IMR-90 (cell line): ENCODE data around the gene MICB. TPM values are rescaled to one million over a fixed set of nuclear protein-coding genes. Genes with fewer than 3 reads are reported as not detected.

Source experiments
- ATAC-seq: fragments of 200-7000 bp; cut with Tn5 transposase; 2 replicates; pipeline ENCODE4 v1.9.1; 2020; ENCODE audit warnings: low read depth, mild to moderate bottlenecking, moderate library complexity
- BruUV-seq: library from RNA; stranded (reverse); fragments of 400-500 nt; replicated peaks from 2 replicates; lab custom pipeline; 2021; lab: Mats Ljungman, UMichigan
- CTCF ChIA-PET: fragments of 300-600 bp; formaldehyde crosslinking; extraction: SDS; loops from one replicate; lab custom pipeline; 2021; ENCODE audit warnings: antibody characterized with exemption; lab: Yijun Ruan, JAX
- POLR2A ChIA-PET: fragments of 300-600 bp; sonication (Branson Sonifier 250); formaldehyde crosslinking; loops from one replicate; lab custom pipeline; 2022; ENCODE audit warnings: antibody characterized with exemption; ENCODE audit not compliant: unreplicated experiment; lab: Charles Lee
- DNase-seq: peaks from one replicate; pipeline ENCODE4 v3.0.0; 2013
- H2AFZ ChIP-seq: replicated peaks from 2 replicates; pipeline ENCODE3; 2013; ENCODE audit warnings: low read length, mild to moderate bottlenecking; ENCODE audit not compliant: poor library complexity
- H2AK5ac ChIP-seq: 2 replicates; pipeline ENCODE4 v1.6.1; 2013; ENCODE audit warnings: low read depth, low read length, inconsistent platforms
- H2AK9ac ChIP-seq: replicated peaks from 2 replicates; pipeline ENCODE3; 2013; ENCODE audit warnings: mild to moderate bottlenecking, low read depth, low read length, moderate library complexity; ENCODE audit not compliant: poor library complexity
- H2BK120ac ChIP-seq: 2 replicates; pipeline ENCODE4 v1.6.1; 2013; ENCODE audit warnings: low read depth, low read length, inconsistent platforms
- H2BK15ac ChIP-seq: 3 replicates; pipeline ENCODE4 v1.6.1; 2013; ENCODE audit warnings: low read depth, low read length, inconsistent platforms
- H2BK20ac ChIP-seq: 2 replicates; pipeline ENCODE4 v1.6.1; 2013; ENCODE audit warnings: low read depth, mild to moderate bottlenecking, inconsistent platforms, low read length, moderate library complexity
- H2BK5ac ChIP-seq: 2 replicates; pipeline ENCODE4 v1.6.1; 2013; ENCODE audit warnings: mild to moderate bottlenecking, low read depth, low read length, inconsistent platforms; ENCODE audit not compliant: poor library complexity, severe bottlenecking
- H3K14ac ChIP-seq: replicated peaks from 2 replicates; pipeline ENCODE4 v1.6.1; 2013; ENCODE audit warnings: low read depth, low read length, inconsistent platforms
- H3K18ac ChIP-seq: 2 replicates; pipeline ENCODE4 v1.6.1; 2013; ENCODE audit warnings: low read depth, low read length, control low read depth
- H3K23ac ChIP-seq: 2 replicates; pipeline ENCODE4 v1.6.1; 2013; ENCODE audit warnings: low read depth, low read length, inconsistent platforms
- H3K27ac ChIP-seq: 2 replicates; pipeline ENCODE4 v1.5.1; 2013; ENCODE audit warnings: mild to moderate bottlenecking, control low read depth, low read length; ENCODE audit not compliant: insufficient read depth
- H3K27me3 ChIP-seq: 2 replicates; pipeline ENCODE4 v1.6.1; 2013; ENCODE audit warnings: low read length; ENCODE audit not compliant: control insufficient read depth, insufficient read depth
- H3K36me3 ChIP-seq: 2 replicates; pipeline ENCODE4 v1.6.1; 2013; ENCODE audit warnings: low read length, mixed read lengths; ENCODE audit not compliant: control insufficient read depth, insufficient read depth
- H3K4ac ChIP-seq: 2 replicates; pipeline ENCODE4 v1.6.1; 2013; ENCODE audit warnings: low read depth, low read length, inconsistent platforms
- H3K4me1 ChIP-seq: 2 replicates; pipeline ENCODE4 v1.6.1; 2013; ENCODE audit warnings: low read length, mixed read lengths; ENCODE audit not compliant: control insufficient read depth, insufficient read depth
- H3K4me2 ChIP-seq: 2 replicates; pipeline ENCODE4 v1.6.1; 2013; ENCODE audit warnings: low read depth, mild to moderate bottlenecking, control low read depth, low read length, moderate library complexity
- H3K4me3 ChIP-seq: 2 replicates; pipeline ENCODE4 v1.5.1; 2013; ENCODE audit warnings: low read depth, mild to moderate bottlenecking, control low read depth, low read length, moderate library complexity; ENCODE audit not compliant: insufficient read depth
- H3K56ac ChIP-seq: 2 replicates; pipeline ENCODE4 v1.6.1; 2013; ENCODE audit warnings: low read length, inconsistent platforms; ENCODE audit not compliant: insufficient read depth; ENCODE audit errors: extremely low read depth
- H3K79me1 ChIP-seq, 2 experiments: 2 replicates each; pipeline ENCODE4 v1.6.1; 2013; ENCODE audit warnings: low read length in 2 of 2, inconsistent platforms in 1 of 2, low read depth in 1 of 2
- H3K9ac ChIP-seq: 2 replicates; pipeline ENCODE4 v1.6.1; 2013; ENCODE audit warnings: low read depth, low read length, control low read depth
- H3K9me1 ChIP-seq: 2 replicates; pipeline ENCODE4 v1.6.1; 2013; ENCODE audit warnings: low read length, inconsistent platforms; ENCODE audit not compliant: insufficient read depth
- H3K9me3 ChIP-seq: 2 replicates; pipeline ENCODE4 v1.6.1; 2013; ENCODE audit warnings: low read length; ENCODE audit not compliant: control insufficient read depth, insufficient read depth
- H4K20me1 ChIP-seq: 2 replicates; pipeline ENCODE4 v1.6.1; 2013; ENCODE audit warnings: low read length, inconsistent platforms; ENCODE audit not compliant: insufficient read depth
- H4K5ac ChIP-seq: 2 replicates; pipeline ENCODE4 v1.6.1; 2013; ENCODE audit warnings: mild to moderate bottlenecking, low read depth, low read length, control low read depth
- H4K8ac ChIP-seq, 2 experiments: 2 replicates each; pipeline ENCODE4 v1.6.1; 2013; ENCODE audit warnings: low read depth in 2 of 2, low read length in 2 of 2, control low read depth in 1 of 2, inconsistent platforms in 1 of 2
- H4K91ac ChIP-seq: 2 replicates; pipeline ENCODE4 v1.6.1; 2013; ENCODE audit warnings: low read depth, low read length, inconsistent platforms; ENCODE audit not compliant: insufficient read depth
- BHLHE40 ChIP-seq: fragments of 150-350 bp; IDR thresholded peaks from 2 replicates; pipeline ENCODE4 v1.6.1; 2016; ENCODE audit warnings: mild to moderate bottlenecking, low read depth, low read length
- CEBPB ChIP-seq: IDR thresholded peaks from 2 replicates; pipeline ENCODE4 v1.6.1; 2012; ENCODE audit warnings: low read depth, low read length, improper control_type of control experiment
- CHD1 ChIP-seq: IDR thresholded peaks from 2 replicates; pipeline ENCODE4 v1.6.1; 2012; ENCODE audit warnings: low read depth, low read length, improper control_type of control experiment
- FOS ChIP-seq: fragments of 150-350 bp; IDR thresholded peaks from 2 replicates; pipeline ENCODE4 v1.6.1; 2016; ENCODE audit warnings: low read depth, low read length
- MAFK ChIP-seq: IDR thresholded peaks from 2 replicates; pipeline ENCODE4 v1.6.1; 2012; ENCODE audit warnings: low read depth, low read length, improper control_type of control experiment
- MAZ ChIP-seq: IDR thresholded peaks from 2 replicates; pipeline ENCODE4 v1.6.1; 2012; ENCODE audit warnings: low read depth, mild to moderate bottlenecking, low read length, improper control_type of control experiment, moderate library complexity, borderline replicate concordance
- MXI1 ChIP-seq: IDR thresholded peaks from 2 replicates; pipeline ENCODE4 v1.6.1; 2012; ENCODE audit warnings: low read depth, mild to moderate bottlenecking, low read length, moderate library complexity, borderline replicate concordance
- NFE2L2 ChIP-seq: fragments of 150-350 bp; IDR thresholded peaks from 2 replicates; pipeline ENCODE4 v1.6.1; 2016; ENCODE audit warnings: low read depth, mild to moderate bottlenecking, low read length
- POLR2A ChIP-seq: IDR thresholded peaks from 2 replicates; pipeline ENCODE4 v1.6.1; 2012; ENCODE audit warnings: mild to moderate bottlenecking, low read depth, low read length
- RAD21 ChIP-seq: IDR thresholded peaks from 2 replicates; pipeline ENCODE4 v1.6.1; 2012; ENCODE audit warnings: low read length, improper control_type of control experiment
- RCOR1 ChIP-seq: IDR thresholded peaks from 2 replicates; pipeline ENCODE4 v1.6.1; 2012; ENCODE audit warnings: mild to moderate bottlenecking, low read length, improper control_type of control experiment; ENCODE audit not compliant: insufficient replicate concordance
- RFX5 ChIP-seq: IDR thresholded peaks from 2 replicates; pipeline ENCODE4 v1.8.0; 2012; ENCODE audit warnings: low read depth, mild to moderate bottlenecking, low read length, moderate library complexity
- SMC3 ChIP-seq: fragments of 150-350 bp; IDR thresholded peaks from 2 replicates; pipeline ENCODE4 v1.6.1; 2016; ENCODE audit warnings: low read depth, mild to moderate bottlenecking, antibody characterized with exemption, low read length, moderate library complexity
- WGBS, 2 experiments: methylation state at CpG; one replicate each; pipeline versions ENCODE4 v1.1.5 to v1.1.7; 2013; ENCODE audit warnings: missing lambda C conversion rate in 2 of 2; ENCODE audit not compliant: insufficient read length in 1 of 2; ENCODE audit errors: extremely low coverage in 2 of 2; 5-methylcytosine and 5-hydroxymethylcytosine counted together
- dilution Hi-C: fragments of 300-500 bp; cut with HindIII; formaldehyde crosslinking; loops from one replicate; pipeline ENCODE4 v1.14.3; 2018; ENCODE audit warnings: low sequenced_read_pairs; ENCODE audit not compliant: unreplicated experiment
- in situ Hi-C: fragments of 300-500 bp; cut with MboI; formaldehyde crosslinking; loops from 3 replicates; pipeline ENCODE4 v1.14.3; 2019; ENCODE audit warnings: low sequenced_read_pairs, inconsistent platforms, mixed read lengths
- intact Hi-C: fragments of 100-400 bp; cut with micrococcal nuclease; formaldehyde crosslinking; loops from 2 replicates; pipeline ENCODE4 v1.10.0; 2022
- polyA plus RNA-seq, 3 experiments: library from polyadenylated mRNA; depleted of rRNA; stranded (reverse); fragments of >200 nt; gene quantifications; 2 replicates each; pipeline ENCODE4 v1.2.3, GENCODE V29; 2012; ENCODE audit warnings: low replicate concordance in 1 of 3
- total RNA-seq: library from RNA; depleted of rRNA; stranded (reverse); fragments of >200 nt; gene quantifications from 2 replicates; pipeline ENCODE4 v1.2.3, GENCODE V29; 2012
- TF ChIP-seq, protein P1 (sequence below): fragments of 150-350 bp; IDR thresholded peaks from 2 replicates; pipeline ENCODE4 v1.6.1; 2016; ENCODE audit warnings: low read depth, mild to moderate bottlenecking, low read length, moderate library complexity, borderline replicate concordance
- TF ChIP-seq, protein P2 (sequence below): fragments of 150-350 bp; IDR thresholded peaks from 2 replicates; pipeline ENCODE4 v1.6.1; 2017; ENCODE audit warnings: mild to moderate bottlenecking, antibody characterized with exemption, low read length, low read depth
- TF ChIP-seq, protein P3 (sequence below): conservative IDR thresholded peaks from 2 replicates; pipeline ENCODE4 v1.5.1; 2012; ENCODE audit warnings: mild to moderate bottlenecking, low read depth, low read length, improper control_type of control experiment

The MICB gene
- total and polyA plus RNA-seq, 2 of the 4 experiments (the other 2 are of a cell fraction), result 9.6 to 11.1 TPM

DNA sequence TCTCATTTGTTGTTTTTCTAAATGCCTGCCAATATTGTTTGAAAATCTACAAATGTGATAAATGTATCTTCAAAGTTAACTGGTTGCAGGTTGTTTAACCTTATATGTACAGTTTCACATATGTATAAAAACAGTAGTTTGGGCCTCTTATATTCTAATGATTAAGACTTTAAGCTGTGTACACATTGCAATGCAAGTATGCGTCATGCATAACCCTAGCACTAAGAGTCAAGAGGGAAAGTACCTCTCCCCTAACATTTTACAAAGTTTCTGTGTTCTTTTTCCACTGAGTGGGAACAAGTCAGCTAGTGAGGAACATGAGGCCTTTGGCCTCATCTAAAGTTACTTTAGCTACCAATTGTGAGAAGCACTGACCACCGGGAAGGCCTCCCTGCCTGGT, 25.7 kb upstream of the MICB start:
- dilution Hi-C loops, result no loop called here

More for the DNA sequence above, 25.7 kb upstream of the MICB start:
- in situ Hi-C loops, result no loop called here
- H3K9me1 ChIP-seq, result peaks cover 6% of the 10 kb centered on the region; the same call in 1 of the 2 replicates
- intact Hi-C loops, result loop anchor here (10.0 kb wide), 1 partner anchor 257 kb away; no protein-coding TSS in a partner anchor
- DNase-seq, result no peak
- no peak overlapping the region for H2AK9ac ChIP-seq
- H2AFZ ChIP-seq, result no peak overlapping the region
- no peak overlapping the region for H2BK15ac ChIP-seq
- H3K79me1 ChIP-seq, result no peaks in the 10 kb centered on the region
- H3K14ac ChIP-seq, result no peak overlapping the region
- H4K8ac ChIP-seq, result no peak overlapping the region
- POLR2A ChIA-PET, result no interaction called here
- H2BK120ac ChIP-seq, result no peak overlapping the region
- peaks cover 34% of the 10 kb centered on the region for H3K27me3 ChIP-seq
- H3K4me1 ChIP-seq, result no peaks in the 10 kb centered on the region
- ATAC-seq, result no peak
- H2BK20ac ChIP-seq, result no peak overlapping the region
- TF ChIP-seq MAZ (no peak), RCOR1 (no peak), RAD21 (no peak), POLR2A (no peak), SMC3 (no peak), MXI1 (no peak), NFE2L2 (no peak), CHD1 (no peak), FOS (no peak), CEBPB (no peak), RFX5 (no peak), MAFK (no peak), BHLHE40 (no peak)
- TF ChIP-seq, protein P1, sequence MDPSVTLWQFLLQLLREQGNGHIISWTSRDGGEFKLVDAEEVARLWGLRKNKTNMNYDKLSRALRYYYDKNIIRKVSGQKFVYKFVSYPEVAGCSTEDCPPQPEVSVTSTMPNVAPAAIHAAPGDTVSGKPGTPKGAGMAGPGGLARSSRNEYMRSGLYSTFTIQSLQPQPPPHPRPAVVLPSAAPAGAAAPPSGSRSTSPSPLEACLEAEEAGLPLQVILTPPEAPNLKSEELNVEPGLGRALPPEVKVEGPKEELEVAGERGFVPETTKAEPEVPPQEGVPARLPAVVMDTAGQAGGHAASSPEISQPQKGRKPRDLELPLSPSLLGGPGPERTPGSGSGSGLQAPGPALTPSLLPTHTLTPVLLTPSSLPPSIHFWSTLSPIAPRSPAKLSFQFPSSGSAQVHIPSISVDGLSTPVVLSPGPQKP, result no peak
- TF ChIP-seq, protein P2, sequence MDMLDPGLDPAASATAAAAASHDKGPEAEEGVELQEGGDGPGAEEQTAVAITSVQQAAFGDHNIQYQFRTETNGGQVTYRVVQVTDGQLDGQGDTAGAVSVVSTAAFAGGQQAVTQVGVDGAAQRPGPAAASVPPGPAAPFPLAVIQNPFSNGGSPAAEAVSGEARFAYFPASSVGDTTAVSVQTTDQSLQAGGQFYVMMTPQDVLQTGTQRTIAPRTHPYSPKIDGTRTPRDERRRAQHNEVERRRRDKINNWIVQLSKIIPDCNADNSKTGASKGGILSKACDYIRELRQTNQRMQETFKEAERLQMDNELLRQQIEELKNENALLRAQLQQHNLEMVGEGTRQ, result no peak
- TF ChIP-seq, protein P3, sequence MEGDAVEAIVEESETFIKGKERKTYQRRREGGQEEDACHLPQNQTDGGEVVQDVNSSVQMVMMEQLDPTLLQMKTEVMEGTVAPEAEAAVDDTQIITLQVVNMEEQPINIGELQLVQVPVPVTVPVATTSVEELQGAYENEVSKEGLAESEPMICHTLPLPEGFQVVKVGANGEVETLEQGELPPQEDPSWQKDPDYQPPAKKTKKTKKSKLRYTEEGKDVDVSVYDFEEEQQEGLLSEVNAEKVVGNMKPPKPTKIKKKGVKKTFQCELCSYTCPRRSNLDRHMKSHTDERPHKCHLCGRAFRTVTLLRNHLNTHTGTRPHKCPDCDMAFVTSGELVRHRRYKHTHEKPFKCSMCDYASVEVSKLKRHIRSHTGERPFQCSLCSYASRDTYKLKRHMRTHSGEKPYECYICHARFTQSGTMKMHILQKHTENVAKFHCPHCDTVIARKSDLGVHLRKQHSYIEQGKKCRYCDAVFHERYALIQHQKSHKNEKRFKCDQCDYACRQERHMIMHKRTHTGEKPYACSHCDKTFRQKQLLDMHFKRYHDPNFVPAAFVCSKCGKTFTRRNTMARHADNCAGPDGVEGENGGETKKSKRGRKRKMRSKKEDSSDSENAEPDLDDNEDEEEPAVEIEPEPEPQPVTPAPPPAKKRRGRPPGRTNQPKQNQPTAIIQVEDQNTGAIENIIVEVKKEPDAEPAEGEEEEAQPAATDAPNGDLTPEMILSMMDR, result no peak
- H3K23ac ChIP-seq, result no peak overlapping the region
- H2AK5ac ChIP-seq, result no peak overlapping the region
- H3K9ac ChIP-seq, result no peak overlapping the region
- no peak overlapping the region for H3K18ac ChIP-seq
- H4K20me1 ChIP-seq, result no peaks in the 10 kb centered on the region
- no peaks in the 10 kb centered on the region for H3K9me3 ChIP-seq
- H3K56ac ChIP-seq, result no peak overlapping the region
- no peak overlapping the region for H3K4me3 ChIP-seq
- no peaks in the 10 kb centered on the region for H3K36me3 ChIP-seq
- H2BK5ac ChIP-seq, result no peak overlapping the region
- no peak overlapping the region for H4K91ac ChIP-seq
- no peak overlapping the region for H3K4me2 ChIP-seq
- H3K27ac ChIP-seq, result no peak overlapping the region
- no peak overlapping the region for H3K4ac ChIP-seq
- no TSS peak for BruUV-seq
- CTCF ChIA-PET, result no interaction called here
- no CpG with 5 or more reads among the region's 2 CpGs for WGBS, 2 experiments
- no peak overlapping the region for H4K5ac ChIP-seq
